Measurements from ENCODE around the gene TRA2B.

The TRA2B gene

DNA sequence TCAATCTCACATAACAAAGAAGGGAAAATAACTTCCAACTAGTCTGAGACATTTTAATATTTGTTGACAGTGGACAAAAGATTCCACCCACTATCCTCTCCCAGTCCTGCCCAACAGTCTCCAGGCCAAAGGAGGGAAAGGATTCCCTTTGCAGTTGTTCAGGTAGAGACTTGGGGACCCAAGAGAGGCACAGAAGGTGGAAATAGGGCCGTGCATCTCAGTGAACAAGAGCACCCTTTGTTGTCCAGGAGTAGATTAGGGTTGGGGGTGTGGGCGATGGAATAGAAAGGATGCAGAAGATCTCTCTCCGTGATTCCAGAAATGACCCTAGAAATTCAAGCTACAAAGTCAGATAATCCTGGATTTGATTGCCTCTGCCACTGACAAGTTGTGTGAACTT lies 44.8 kb upstream of the TRA2B start:
- H2AK5ac ChIP-seq (ENCODE audit: low read length), result no peak overlapping the region
- H3K27ac ChIP-seq (ENCODE audit: low read depth, low read length), result no peak overlapping the region
- no CpG with 5 or more reads among the region's 3 CpGs for WGBS (ENCODE audit: extremely low coverage, insufficient coverage, insufficient read length)
- no peak overlapping the region for H2AFZ ChIP-seq (ENCODE audit: insufficient read depth, low read length, poor library complexity)
- H4K12ac ChIP-seq (ENCODE audit: low read depth, low read length), result no peak overlapping the region
- H2BK120ac ChIP-seq (ENCODE audit: insufficient read depth, low read length, poor library complexity), result no peak overlapping the region
- DNase-seq, result no peak
- H3K14ac ChIP-seq (ENCODE audit: low read length), result no peak overlapping the region
- no peak overlapping the region for H3K4ac ChIP-seq (ENCODE audit: low read depth, low read length)
- H3K18ac ChIP-seq (ENCODE audit: low read length), result no peak overlapping the region
- H3K23ac ChIP-seq (ENCODE audit: low read length), result no peak overlapping the region
- H2BK12ac ChIP-seq (ENCODE audit: low read length), result no peak overlapping the region
- no peaks in the 10 kb centered on the region for H3K9me3 ChIP-seq (ENCODE audit: insufficient read depth, low read depth, low read length)
- no peaks in the 10 kb centered on the region for H3K79me2 ChIP-seq (ENCODE audit: control insufficient read depth, insufficient read depth, low read length, poor library complexity)
- H3K9ac ChIP-seq (ENCODE audit: low read length), result no peak overlapping the region
- H4K91ac ChIP-seq (ENCODE audit: low read depth, low read length), result no peak overlapping the region
- no peak overlapping the region for H3K4me2 ChIP-seq (ENCODE audit: low read length)
- H3K79me1 ChIP-seq (ENCODE audit: low read length), result no peaks in the 10 kb centered on the region
- no peak overlapping the region for H2BK5ac ChIP-seq (ENCODE audit: low read depth, low read length, poor library complexity)
- no peak overlapping the region for H3K4me3 ChIP-seq (ENCODE audit: low read depth, low read length)
- H3K4me1 ChIP-seq (ENCODE audit: control insufficient read depth in 1 of 2, insufficient read depth in 2 of 2, low read length in 2 of 2), result no peaks in the 10 kb centered on the region
- no peaks in the 10 kb centered on the region for H3K27me3 ChIP-seq (ENCODE audit: insufficient read depth, low read length)
- no peaks in the 10 kb centered on the region for H3K36me3 ChIP-seq (ENCODE audit: control insufficient read depth in 1 of 2, insufficient read depth in 2 of 2, low read length in 2 of 2)
- no peak overlapping the region for H4K8ac ChIP-seq (ENCODE audit: low read depth, low read length)

DNA sequence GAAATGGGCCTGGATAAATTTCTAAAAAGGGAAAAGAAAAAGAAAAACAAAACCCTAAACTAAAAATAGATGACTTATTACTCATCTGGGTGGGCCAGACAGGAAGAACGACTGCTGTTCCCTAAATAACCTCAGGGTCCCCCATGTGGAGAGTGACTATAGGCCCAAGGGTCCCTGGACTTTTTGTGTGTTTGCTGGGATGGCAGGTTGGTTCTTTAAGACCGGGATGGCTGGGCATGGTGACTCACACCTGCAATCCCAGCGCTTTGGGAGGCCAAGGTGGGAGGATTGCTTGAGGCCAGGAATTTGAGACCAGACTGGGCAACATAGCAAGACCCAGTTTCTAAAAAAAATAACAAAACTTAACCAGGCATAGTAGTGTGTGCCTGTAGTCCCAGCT lies 43.8 kb upstream of the TRA2B start:
- Histone ChIP-seq H3K4me2 (ENCODE audit: low read length) (no peak overlapping the region), H3K36me3 (ENCODE audit: control insufficient read depth in 1 of 2, insufficient read depth in 2 of 2, low read length in 2 of 2) (no peaks in the 10 kb centered on the region), H3K4ac (ENCODE audit: low read depth, low read length) (no peak overlapping the region), H3K79me2 (ENCODE audit: control insufficient read depth, insufficient read depth, low read length, poor library complexity) (no peaks in the 10 kb centered on the region), H4K12ac (ENCODE audit: low read depth, low read length) (no peak overlapping the region), H2AK5ac (ENCODE audit: low read length) (no peak overlapping the region), H2BK120ac (ENCODE audit: insufficient read depth, low read length, poor library complexity) (no peak overlapping the region), H2BK5ac (ENCODE audit: low read depth, low read length, poor library complexity) (no peak overlapping the region), H4K91ac (ENCODE audit: low read depth, low read length) (no peak overlapping the region), H2AFZ (ENCODE audit: insufficient read depth, low read length, poor library complexity) (no peak overlapping the region), H3K4me1 (ENCODE audit: control insufficient read depth in 1 of 2, insufficient read depth in 2 of 2, low read length in 2 of 2) (no peaks in the 10 kb centered on the region), H3K14ac (ENCODE audit: low read length) (no peak overlapping the region), H3K23ac (ENCODE audit: low read length) (no peak overlapping the region), H3K18ac (ENCODE audit: low read length) (no peak overlapping the region), H3K27me3 (ENCODE audit: insufficient read depth, low read length) (no peaks in the 10 kb centered on the region), H3K27ac (ENCODE audit: low read depth, low read length) (no peak overlapping the region), H3K4me3 (ENCODE audit: low read depth, low read length) (no peak overlapping the region), H3K9ac (ENCODE audit: low read length) (no peak overlapping the region), H3K9me3 (ENCODE audit: insufficient read depth, low read depth, low read length) (no peaks in the 10 kb centered on the region), H4K8ac (ENCODE audit: low read depth, low read length) (no peak overlapping the region), H2BK12ac (ENCODE audit: low read length) (no peak overlapping the region), H3K79me1 (ENCODE audit: low read length) (no peaks in the 10 kb centered on the region)
- no CpG with 5 or more reads among the region's 3 CpGs for WGBS (ENCODE audit: extremely low coverage, insufficient coverage, insufficient read length)
- no peak for DNase-seq

- Histone ChIP-seq H2AFZ (ENCODE audit: insufficient read depth, low read length, poor library complexity) (no peak overlapping the region), H3K18ac (ENCODE audit: low read length) (no peak overlapping the region), H4K91ac (ENCODE audit: low read depth, low read length) (no peak overlapping the region), H3K4me1 (ENCODE audit: control insufficient read depth in 1 of 2, insufficient read depth in 2 of 2, low read length in 2 of 2) (no peaks in the 10 kb centered on the region), H3K79me1 (ENCODE audit: low read length) (no peaks in the 10 kb centered on the region), H3K4ac (ENCODE audit: low read depth, low read length) (no peak overlapping the region), H3K27me3 (ENCODE audit: insufficient read depth, low read length) (no peaks in the 10 kb centered on the region), H3K14ac (ENCODE audit: low read length) (no peak overlapping the region), H3K27ac (ENCODE audit: low read depth, low read length) (no peak overlapping the region), H3K9me3 (ENCODE audit: insufficient read depth, low read depth, low read length) (no peaks in the 10 kb centered on the region), H2BK120ac (ENCODE audit: insufficient read depth, low read length, poor library complexity) (no peak overlapping the region), H3K9ac (ENCODE audit: low read length) (no peak overlapping the region), H2BK12ac (ENCODE audit: low read length) (no peak overlapping the region), H2AK5ac (ENCODE audit: low read length) (no peak overlapping the region), H3K4me2 (ENCODE audit: low read length) (no peak overlapping the region), H3K4me3 (ENCODE audit: low read depth, low read length) (no peak overlapping the region), H3K36me3 (ENCODE audit: control insufficient read depth in 1 of 2, insufficient read depth in 2 of 2, low read length in 2 of 2) (no peaks in the 10 kb centered on the region), H2BK5ac (ENCODE audit: low read depth, low read length, poor library complexity) (no peak overlapping the region), H4K8ac (ENCODE audit: low read depth, low read length) (no peak overlapping the region), H3K23ac (ENCODE audit: low read length) (no peak overlapping the region), H4K12ac (ENCODE audit: low read depth, low read length) (no peak overlapping the region), H3K79me2 (ENCODE audit: control insufficient read depth, insufficient read depth, low read length, poor library complexity) (no peaks in the 10 kb centered on the region)
- WGBS (ENCODE audit: extremely low coverage, insufficient coverage, insufficient read length), result no CpG with 5 or more reads among the region's 8 CpGs
- no peak for DNase-seq
Measured at GRCh38 chr3:185979721-185980121, 41.9 kb upstream of the TRA2B start.

- no peak overlapping the region for H3K18ac ChIP-seq (ENCODE audit: low read length)
- no peak overlapping the region for H3K9ac ChIP-seq (ENCODE audit: low read length)
- H3K4me2 ChIP-seq (ENCODE audit: low read length), result no peak overlapping the region
- H2BK5ac ChIP-seq (ENCODE audit: low read depth, low read length, poor library complexity), result no peak overlapping the region
- no CpG with 5 or more reads among the region's 5 CpGs for WGBS (ENCODE audit: extremely low coverage, insufficient coverage, insufficient read length)
- no peak overlapping the region for H2AFZ ChIP-seq (ENCODE audit: insufficient read depth, low read length, poor library complexity)
- H4K91ac ChIP-seq (ENCODE audit: low read depth, low read length), result no peak overlapping the region
- no peak overlapping the region for H2AK5ac ChIP-seq (ENCODE audit: low read length)
- H2BK120ac ChIP-seq (ENCODE audit: insufficient read depth, low read length, poor library complexity), result no peak overlapping the region
- no peak overlapping the region for H3K27ac ChIP-seq (ENCODE audit: low read depth, low read length)
- no peaks in the 10 kb centered on the region for H3K36me3 ChIP-seq (ENCODE audit: control insufficient read depth in 1 of 2, insufficient read depth in 2 of 2, low read length in 2 of 2)
- H3K79me1 ChIP-seq (ENCODE audit: low read length), result no peaks in the 10 kb centered on the region
- no peak for DNase-seq
- no peak overlapping the region for H2BK12ac ChIP-seq (ENCODE audit: low read length)
- H3K9me3 ChIP-seq (ENCODE audit: insufficient read depth, low read depth, low read length), result no peaks in the 10 kb centered on the region
- H3K27me3 ChIP-seq (ENCODE audit: insufficient read depth, low read length), result no peaks in the 10 kb centered on the region
- no peak overlapping the region for H3K23ac ChIP-seq (ENCODE audit: low read length)
- H3K4me1 ChIP-seq (ENCODE audit: control insufficient read depth in 1 of 2, insufficient read depth in 2 of 2, low read length in 2 of 2), result no peaks in the 10 kb centered on the region
- H3K14ac ChIP-seq (ENCODE audit: low read length), result no peak overlapping the region
- H3K79me2 ChIP-seq (ENCODE audit: control insufficient read depth, insufficient read depth, low read length, poor library complexity), result no peaks in the 10 kb centered on the region
- no peak overlapping the region for H4K12ac ChIP-seq (ENCODE audit: low read depth, low read length)
- no peak overlapping the region for H3K4ac ChIP-seq (ENCODE audit: low read depth, low read length)
- no peak overlapping the region for H3K4me3 ChIP-seq (ENCODE audit: low read depth, low read length)
- H4K8ac ChIP-seq (ENCODE audit: low read depth, low read length), result no peak overlapping the region
Measured at GRCh38 chr3:185978516-185978915, 40.7 kb upstream of the TRA2B start.
